Measurements from ENCODE around the gene PPM1M.
A peak's percentile ranks its signal among the peaks of the same experiment; 100 is the strongest.
"Not testable (repeated sequence)": the region's sequence is repeated elsewhere in the genome, so short reads cannot be mapped to it uniquely, and the experiment has no call there.

Gene PPM1M

GRCh38 chr3:52246728-52247408 is 1.3 kb downstream of the PPM1M start:
- no peak for DNase-seq (ENCODE audit: low read depth in 1 of 2, low spot score in 1 of 2)

- DNase-seq (ENCODE audit: low read depth in 1 of 2, low spot score in 1 of 2), result no peak
Observed at GRCh38 chr3:52247409-52248164, 2.0 kb downstream of the PPM1M start.

- DNase-seq (ENCODE audit: low read depth in 1 of 2, low spot score in 1 of 2), result no peak
Observed at GRCh38 chr3:52248165-52248541, 2.6 kb downstream of the PPM1M start.

GRCh38 chr3:52248816-52249547 is 3.4 kb downstream of the PPM1M start:
- DNase-seq (ENCODE audit: low read depth in 1 of 2, low spot score in 1 of 2), result no peak

GRCh38 chr3:52249683-52250082 is 4.1 kb downstream of the PPM1M start:
- no peak for DNase-seq (ENCODE audit: low read depth in 1 of 2, low spot score in 1 of 2)

- DNase-seq (ENCODE audit: low read depth in 1 of 2, low spot score in 1 of 2), result no peak
Observed at GRCh38 chr3:52250122-52250521, 4.6 kb downstream of the PPM1M start.

- DNase-seq (ENCODE audit: low read depth in 1 of 2, low spot score in 1 of 2), result peak in 1 of 2 donors; percentile 64
Observed at GRCh38 chr3:52253314-52254304, 8.1 kb downstream of the PPM1M start.

GRCh38 chr3:52254608-52255007 is 9.0 kb downstream of the PPM1M start:
- DNase-seq (ENCODE audit: low read depth in 1 of 2, low spot score in 1 of 2), result no peak

- no peak for DNase-seq (ENCODE audit: low read depth in 1 of 2, low spot score in 1 of 2)
Observed at GRCh38 chr3:52256159-52256558, 10.6 kb downstream of the PPM1M start.

GRCh38 chr3:52256622-52257021 is 11.1 kb downstream of the PPM1M start:
- no peak for DNase-seq (ENCODE audit: low read depth in 1 of 2, low spot score in 1 of 2)

GRCh38 chr3:52257911-52258310 is 12.4 kb downstream of the PPM1M start:
- no peak for DNase-seq (ENCODE audit: low read depth in 1 of 2, low spot score in 1 of 2)

GRCh38 chr3:52259035-52259434 is 13.5 kb downstream of the PPM1M start:
- no peak for DNase-seq (ENCODE audit: low read depth in 1 of 2, low spot score in 1 of 2)

GRCh38 chr3:52259448-52259847 is 13.9 kb downstream of the PPM1M start:
- DNase-seq (ENCODE audit: low read depth in 1 of 2, low spot score in 1 of 2), result no peak

GRCh38 chr3:52262447-52262846 is 16.9 kb downstream of the PPM1M start:
- DNase-seq (ENCODE audit: low read depth in 1 of 2, low spot score in 1 of 2), result no peak

GRCh38 chr3:52265387-52265786 is 19.8 kb downstream of the PPM1M start:
- no peak for DNase-seq (ENCODE audit: low read depth in 1 of 2, low spot score in 1 of 2)

- no peak for DNase-seq (ENCODE audit: low read depth in 1 of 2, low spot score in 1 of 2)
Observed at GRCh38 chr3:52268036-52268435, 22.5 kb downstream of the PPM1M start.

GRCh38 chr3:52269776-52270175 is 24.2 kb downstream of the PPM1M start:
- DNase-seq (ENCODE audit: low read depth in 1 of 2, low spot score in 1 of 2), result no peak

GRCh38 chr3:52270252-52270754 is 24.7 kb downstream of the PPM1M start:
- no peak for DNase-seq (ENCODE audit: low read depth in 1 of 2, low spot score in 1 of 2)

GRCh38 chr3:52272172-52272571 is 26.6 kb downstream of the PPM1M start:
- not testable (repeated sequence) for DNase-seq (ENCODE audit: low read depth in 1 of 2, low spot score in 1 of 2)

GRCh38 chr3:52272831-52273230 is 27.3 kb downstream of the PPM1M start:
- DNase-seq (ENCODE audit: low read depth in 1 of 2, low spot score in 1 of 2), result no peak

- not testable (repeated sequence) for DNase-seq (ENCODE audit: low read depth in 1 of 2, low spot score in 1 of 2)
Observed at GRCh38 chr3:52274781-52275180, 29.2 kb downstream of the PPM1M start.

Data from activated CD4-positive, alpha-beta T cell treated with anti-CD3 and anti-CD28 coated beads, Interleukin-2, amount 50 U/mL, for 24 hours (primary cell).